Fibroblast of peridontal ligament (primary cell): ENCODE measurements around the gene GPR160.
A peak's percentile ranks its signal among the peaks of the same experiment; 100 is the strongest.

Experiments used
- DNase-seq: peaks from one replicate; pipeline ENCODE4 v3.0.0-alpha.2; 2010; ENCODE audit errors: extremely low read depth

The GPR160 gene

GRCh38 chr3:170027233-170028102 is 10.3 kb upstream of the GPR160 start:
- DNase-seq, result no peak

DNA sequence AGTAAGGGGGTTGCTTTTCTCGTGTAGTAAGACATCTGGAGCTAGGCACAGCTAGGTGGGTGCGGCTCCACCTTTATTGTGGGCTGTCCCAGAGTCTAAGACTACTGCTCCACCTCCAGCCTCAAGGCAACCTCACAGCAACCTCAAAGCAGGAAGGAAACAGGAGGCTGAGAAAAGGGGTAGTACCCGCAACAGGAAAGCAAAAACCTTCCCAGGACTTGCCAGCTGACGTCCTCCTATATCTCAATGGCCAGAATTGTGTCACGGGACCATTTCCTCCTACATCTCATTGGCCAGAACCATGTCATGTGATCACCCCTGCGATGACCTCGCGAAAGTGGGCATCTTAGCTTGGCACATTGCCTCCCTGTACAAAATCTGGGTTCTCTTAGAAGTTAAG is 4.3 kb upstream of the GPR160 start:
- DNase-seq, result no peak

- no peak for DNase-seq
These were observed 777 bp downstream of the GPR160 start for GRCh38 chr3:170038434-170039110.

DNA sequence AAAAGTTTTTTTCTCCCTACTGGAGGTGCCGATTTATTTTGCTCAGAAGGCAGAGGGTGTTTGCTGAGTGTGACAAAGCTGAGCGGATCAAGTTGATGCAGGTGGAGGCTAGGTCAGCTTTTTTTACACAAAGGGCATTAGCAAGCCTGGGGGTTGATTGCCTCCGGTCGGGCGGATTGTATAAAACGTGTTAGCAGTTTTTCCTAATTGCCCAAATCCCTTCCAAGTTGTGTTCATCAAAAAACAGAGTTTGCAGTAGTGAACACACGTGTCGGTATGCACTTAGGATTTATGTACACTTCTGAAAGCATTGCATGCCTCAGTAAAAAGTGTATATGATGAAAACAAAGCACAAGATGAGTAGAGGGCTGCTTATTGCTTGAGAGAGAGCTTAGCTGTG is 2.6 kb downstream of the GPR160 start:
- DNase-seq, result no peak

GRCh38 chr3:170043506-170043905 is 5.7 kb downstream of the GPR160 start:
- no peak for DNase-seq

DNA sequence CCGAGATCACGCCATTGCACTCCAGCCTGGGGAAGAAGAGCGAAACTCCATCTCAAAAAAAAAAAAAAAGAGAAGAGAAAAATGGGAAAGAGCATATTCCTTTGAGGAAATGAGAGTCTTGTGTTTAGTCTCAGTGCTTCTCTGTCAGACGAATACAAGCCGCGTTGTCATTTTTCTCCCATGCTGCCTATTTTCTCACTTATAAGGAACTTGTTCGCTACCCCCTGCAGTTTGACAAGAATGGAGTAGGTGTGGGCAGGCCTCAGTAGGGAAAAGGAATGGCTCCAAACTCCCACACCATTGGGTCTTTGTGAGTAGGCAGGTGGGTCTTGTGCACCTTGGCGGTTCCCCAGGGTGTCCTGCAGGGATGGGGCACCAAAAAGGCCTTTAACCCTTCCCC is 6.5 kb downstream of the GPR160 start:
- DNase-seq, result no peak

GRCh38 chr3:170044795-170045244 is 7.0 kb downstream of the GPR160 start:
- DNase-seq, result no peak

- DNase-seq, result no peak
These were observed 8.7 kb downstream of the GPR160 start for GRCh38 chr3:170046269-170047132.

- DNase-seq, result no peak
These were observed 9.3 kb downstream of the GPR160 start for GRCh38 chr3:170047133-170047404.

DNA sequence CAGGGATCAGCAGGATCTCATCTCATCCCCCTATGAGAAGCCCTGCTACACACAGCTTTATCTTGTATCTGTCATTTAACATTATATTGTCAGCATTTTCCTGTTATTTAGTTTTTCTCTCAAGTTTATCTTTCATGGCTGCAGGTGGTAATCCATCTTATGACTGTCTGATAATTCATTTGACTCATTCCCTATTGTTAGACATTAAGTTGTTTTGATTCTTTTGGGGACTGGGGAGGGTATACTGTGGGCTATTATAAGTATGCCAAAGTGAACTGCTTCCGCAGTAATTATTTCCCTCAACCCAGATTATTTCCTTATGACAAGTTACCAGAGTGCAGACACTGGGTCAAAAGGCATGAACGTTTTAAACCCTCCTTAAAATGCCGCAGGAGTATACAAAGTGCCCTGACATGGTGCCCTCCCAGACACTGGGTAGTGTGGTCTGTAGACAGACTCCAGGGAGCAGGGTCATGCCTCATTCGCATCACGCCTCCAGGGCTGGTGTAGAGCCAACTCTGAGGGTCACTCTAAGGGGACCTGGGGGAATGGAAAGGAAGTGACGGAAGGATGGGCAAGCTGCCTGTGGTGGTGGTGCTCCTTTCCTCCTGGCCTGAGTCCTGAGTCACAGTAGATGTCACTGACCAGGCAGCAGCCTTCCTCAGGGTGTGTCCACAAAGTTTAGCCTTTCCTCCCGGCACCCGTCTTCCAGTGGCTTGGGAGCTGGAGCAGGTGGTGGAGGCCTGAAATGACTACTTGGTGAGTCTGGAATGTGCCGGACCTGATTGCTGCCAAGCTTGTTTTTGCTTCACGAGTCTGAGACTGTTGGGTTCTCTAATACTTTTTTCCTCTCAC is 11.6 kb downstream of the GPR160 start:
- peak; percentile 11 for DNase-seq

GRCh38 chr3:170050753-170051152 is 13.0 kb downstream of the GPR160 start:
- DNase-seq, result no peak

GRCh38 chr3:170052398-170052797 is 14.6 kb downstream of the GPR160 start:
- no peak for DNase-seq

GRCh38 chr3:170054204-170054603 is 16.4 kb downstream of the GPR160 start:
- peak; percentile 12 for DNase-seq

DNA sequence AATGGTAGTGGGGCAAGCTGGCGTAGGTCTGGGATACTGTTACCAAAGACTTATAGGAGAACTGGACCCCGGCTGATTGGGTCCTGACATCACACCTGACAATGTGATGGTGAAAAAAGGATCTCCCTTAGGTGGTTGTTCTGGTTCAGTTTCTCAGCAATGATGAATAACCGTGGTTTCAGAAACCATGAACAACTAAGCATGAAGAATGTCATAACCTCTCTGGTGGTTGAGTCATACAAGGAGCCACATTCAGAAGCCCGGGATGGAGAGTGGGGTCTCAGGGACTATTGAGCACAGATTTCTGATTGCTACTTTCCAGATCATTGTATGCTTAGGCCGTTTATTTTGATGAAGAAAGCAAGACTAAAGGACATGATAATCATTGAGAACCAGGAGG is 17.4 kb downstream of the GPR160 start:
- DNase-seq, result peak; percentile 27

DNA sequence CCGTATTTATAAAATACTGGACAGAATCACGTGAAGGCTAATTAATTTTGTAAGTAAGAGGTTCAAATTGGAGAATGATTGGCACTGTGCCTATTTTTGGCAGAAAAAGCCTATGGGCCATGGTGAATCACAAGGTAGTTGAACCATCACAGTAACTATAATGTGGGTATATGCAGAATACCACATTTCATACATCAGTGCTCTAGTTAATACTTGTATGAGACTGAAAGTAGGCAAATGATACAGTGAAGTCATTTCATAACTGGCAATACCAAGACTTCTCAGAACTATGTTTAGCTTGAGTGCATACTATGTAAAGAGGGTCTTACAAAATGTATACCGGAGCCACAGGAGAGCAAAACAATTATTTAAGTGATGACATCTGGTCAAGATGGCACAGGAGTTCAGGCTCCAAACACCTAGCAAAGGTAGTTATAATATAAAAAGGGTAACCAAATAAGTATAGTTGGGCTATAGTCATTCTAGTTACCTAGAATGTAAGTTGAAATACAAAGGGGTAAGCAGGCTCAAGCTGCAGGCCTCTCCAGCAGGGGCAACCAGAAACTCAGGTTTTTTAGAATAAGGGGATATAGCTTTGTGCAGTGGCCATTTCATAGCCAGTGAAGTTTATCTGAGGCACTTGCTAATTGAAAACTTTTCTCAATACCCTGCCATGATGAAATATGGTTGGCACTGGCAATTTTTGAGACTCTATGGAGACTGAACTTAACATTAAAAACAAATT is 19.1 kb downstream of the GPR160 start:
- no peak for DNase-seq

DNA sequence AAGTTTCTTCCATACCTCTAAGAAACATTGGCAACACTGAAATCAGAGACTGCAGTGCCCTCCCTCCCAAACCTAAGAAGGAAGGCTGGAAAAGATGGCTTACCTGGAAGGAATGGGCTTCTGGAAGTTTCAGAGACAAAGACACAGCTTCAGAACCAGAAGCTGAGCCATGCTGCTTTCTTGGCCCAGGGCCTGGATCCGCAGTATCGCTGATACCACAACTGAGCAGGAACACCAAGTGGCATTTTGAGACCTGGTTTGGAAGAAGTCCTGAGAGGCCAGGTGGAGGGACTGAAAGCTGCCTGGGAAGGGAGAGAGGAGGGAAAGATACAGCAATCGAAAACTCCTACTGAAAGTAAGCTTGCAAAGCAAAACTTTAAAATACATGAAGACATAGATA is 19.8 kb downstream of the GPR160 start:
- no peak for DNase-seq

DNA sequence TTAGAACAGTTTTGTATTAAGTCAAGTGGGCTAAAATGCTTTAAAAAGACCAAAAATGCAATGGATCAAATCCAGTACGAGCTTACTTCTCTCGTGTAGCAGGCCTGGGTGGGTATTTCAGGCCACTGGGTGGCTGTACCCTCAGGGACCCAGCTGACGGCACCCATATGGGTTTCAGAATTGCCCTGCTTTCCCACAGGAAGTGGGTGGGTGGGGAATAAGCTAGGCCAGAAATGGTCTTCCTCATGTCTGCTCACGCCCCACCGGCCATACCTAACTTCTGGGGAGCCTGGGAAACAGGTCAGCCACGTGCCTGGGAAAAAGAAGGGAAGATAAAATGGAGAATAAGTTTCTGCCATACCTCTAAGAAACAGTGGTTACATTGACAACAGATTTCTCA is 20.3 kb downstream of the GPR160 start:
- DNase-seq, result no peak

DNA sequence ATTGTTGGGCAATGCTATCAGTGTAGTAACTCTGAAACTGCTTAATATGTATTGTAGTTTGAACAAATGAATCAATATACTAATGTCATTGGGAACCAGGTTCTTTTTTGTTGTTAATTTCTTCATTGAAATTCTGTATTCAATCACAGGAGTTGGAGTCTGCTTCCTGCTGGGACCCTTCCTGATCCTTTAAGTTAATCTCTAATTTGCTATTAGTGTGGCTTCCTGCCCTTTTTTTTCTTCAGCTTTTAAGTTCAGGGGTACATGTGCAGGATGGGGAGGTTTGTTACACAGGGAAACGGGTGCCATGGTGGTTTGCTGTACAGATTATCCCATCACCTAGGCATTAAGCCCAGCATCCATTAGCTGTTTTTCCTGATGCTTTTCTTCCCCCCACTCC is 21.7 kb downstream of the GPR160 start:
- no peak for DNase-seq

- no peak for DNase-seq
These were observed 24.3 kb downstream of the GPR160 start for GRCh38 chr3:170062068-170062467.

- DNase-seq, result no peak
These were observed 25.0 kb downstream of the GPR160 start for GRCh38 chr3:170062769-170063168.

DNA sequence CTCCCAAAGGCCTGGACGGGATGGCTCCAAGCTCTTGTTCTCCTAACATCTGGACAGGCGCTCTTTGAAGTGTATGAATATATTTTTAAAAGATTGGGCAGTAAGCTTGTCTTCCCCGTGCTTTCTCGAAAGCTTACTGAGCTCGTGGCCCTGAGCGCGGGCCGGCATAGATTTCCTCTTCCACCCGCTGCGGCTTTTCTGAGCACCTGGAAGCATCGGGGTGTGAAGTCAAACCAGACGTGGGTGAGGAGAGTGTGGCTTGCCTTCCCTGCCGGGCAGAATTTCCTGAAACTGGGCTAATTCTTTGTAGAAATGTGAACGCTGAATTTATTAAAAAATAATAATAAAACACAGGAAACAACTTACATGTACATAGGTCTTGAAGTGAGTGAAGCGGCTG is 25.9 kb downstream of the GPR160 start:
- no peak for DNase-seq
